Esophagus muscularis mucosa (tissue), 4 donors: ENCODE results near the gene LPAR3. TPM values are rescaled to one million over a fixed set of nuclear protein-coding genes. Genes with fewer than 3 reads are reported as not detected.

Experiments
- DNase-seq: peaks from one replicate; pipeline ENCODE4 v3.0.0-alpha.2; 2017; ENCODE audit errors: extremely low spot score
- H3K27ac ChIP-seq, 4 donors: fragments of 200-600 bp; sonication (generic); replicated peaks in 1 of 4; 1 replicate in 3 of 4; 2 replicates in 1 of 4; pipeline ENCODE4 v1.5.1; 2016 to 2019; ENCODE audit warnings: mild to moderate bottlenecking in 1 of 4
- H3K27me3 ChIP-seq, 4 donors: fragments of 200-600 bp; sonication (generic); one replicate each; pipeline versions ENCODE4 v1.5.1 to v1.6.0; 2016 to 2019
- H3K36me3 ChIP-seq, 4 donors: fragments of 200-600 bp; sonication (generic); one replicate each; pipeline ENCODE4 v1.5.1; 2016 to 2019
- H3K4me1 ChIP-seq, 4 donors: fragments of 200-600 bp; sonication (generic); one replicate each; pipeline ENCODE4 v1.5.1; 2016 to 2019
- H3K4me3 ChIP-seq, 4 donors: fragments of 200-600 bp; sonication (generic); 1 replicate in 2 of 4; 2 replicates in 2 of 4; pipeline ENCODE4 v1.5.1; 2016 to 2019; ENCODE audit warnings: mild to moderate bottlenecking in 4 of 4, moderate library complexity in 1 of 4
- H3K9me3 ChIP-seq, 4 donors: fragments of 200-600 bp; sonication (generic); 1 replicate in 3 of 4; 2 replicates in 1 of 4; pipeline ENCODE4 v1.5.1; 2016 to 2019
- EP300 ChIP-seq: sonication (generic); formaldehyde crosslinking; IDR thresholded peaks from one replicate; pipeline ENCODE4 v1.6.1; 2017; ENCODE audit warnings: antibody characterized with exemption
- POLR2A ChIP-seq: fragments of 450-650 bp; IDR thresholded peaks from one replicate; pipeline ENCODE4 v1.6.1; 2017; ENCODE audit warnings: antibody characterized with exemption, moderate library complexity, mild to moderate bottlenecking, low read depth
- POLR2AphosphoS5 ChIP-seq, 2 donors: sonication (generic); formaldehyde crosslinking; IDR thresholded peaks; one replicate each; pipeline ENCODE4 v1.6.1; 2017; ENCODE audit warnings: antibody characterized with exemption in 2 of 2
- WGBS: methylation state at CpG from one replicate; pipeline ENCODE4 v1.1.5; 2018; 5-methylcytosine and 5-hydroxymethylcytosine counted together
- intact Hi-C: fragments of 100-400 bp; cut with DNase I; formaldehyde crosslinking; loops from one replicate; pipeline ENCODE4 v1.15.1; 2023
- total RNA-seq, 4 donors: library from RNA; depleted of rRNA; stranded (reverse); fragments of >200 nt; gene quantifications; one replicate each; pipeline versions ENCODE4 v1.1.0 to v1.2.1, GENCODE V29; 2016
- TF ChIP-seq, protein P1 (sequence below), 3 experiments: fragments of 200-600 bp in 2 of 3; fragments of 450-650 bp in 1 of 3; sonication (generic) in 2 of 3; IDR thresholded peaks; one replicate each; pipeline ENCODE4 v1.5.1; 2017 to 2019; ENCODE audit warnings: antibody characterized with exemption in 3 of 3, mild to moderate bottlenecking in 2 of 3, moderate library complexity in 1 of 3

LPAR3 gene
- total RNA-seq, 4 donors from 2014 or later: 0.19 to 0.33 TPM; not detected in 2

DNA sequence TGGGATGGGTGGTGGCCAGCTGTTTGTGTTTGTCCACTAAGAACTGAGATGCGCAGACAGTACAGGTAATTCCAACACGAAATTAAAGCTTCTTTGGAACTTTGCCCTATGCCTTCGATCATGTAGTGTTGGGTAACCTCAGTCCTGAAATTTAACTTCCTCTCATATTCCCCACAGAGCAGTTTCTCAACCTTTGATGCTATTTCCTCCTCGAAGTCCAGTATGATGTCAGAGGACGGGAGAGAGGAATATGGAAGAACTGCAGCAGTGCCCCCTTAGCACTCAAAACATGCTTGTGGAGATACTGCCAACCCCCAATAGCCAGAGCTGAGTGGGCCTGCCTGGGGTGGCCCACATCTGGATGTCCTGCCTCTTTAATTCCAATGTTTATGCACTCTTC lies 3.6 kb downstream of the LPAR3 start:
- no peak overlapping the region for H3K27ac ChIP-seq
- no peak for TF ChIP-seq EP300
- no peak for TF ChIP-seq POLR2AphosphoS5 (IDR thresholded peaks at IDR 0.05)
- no peak for TF ChIP-seq POLR2A
- TF ChIP-seq, protein P1, sequence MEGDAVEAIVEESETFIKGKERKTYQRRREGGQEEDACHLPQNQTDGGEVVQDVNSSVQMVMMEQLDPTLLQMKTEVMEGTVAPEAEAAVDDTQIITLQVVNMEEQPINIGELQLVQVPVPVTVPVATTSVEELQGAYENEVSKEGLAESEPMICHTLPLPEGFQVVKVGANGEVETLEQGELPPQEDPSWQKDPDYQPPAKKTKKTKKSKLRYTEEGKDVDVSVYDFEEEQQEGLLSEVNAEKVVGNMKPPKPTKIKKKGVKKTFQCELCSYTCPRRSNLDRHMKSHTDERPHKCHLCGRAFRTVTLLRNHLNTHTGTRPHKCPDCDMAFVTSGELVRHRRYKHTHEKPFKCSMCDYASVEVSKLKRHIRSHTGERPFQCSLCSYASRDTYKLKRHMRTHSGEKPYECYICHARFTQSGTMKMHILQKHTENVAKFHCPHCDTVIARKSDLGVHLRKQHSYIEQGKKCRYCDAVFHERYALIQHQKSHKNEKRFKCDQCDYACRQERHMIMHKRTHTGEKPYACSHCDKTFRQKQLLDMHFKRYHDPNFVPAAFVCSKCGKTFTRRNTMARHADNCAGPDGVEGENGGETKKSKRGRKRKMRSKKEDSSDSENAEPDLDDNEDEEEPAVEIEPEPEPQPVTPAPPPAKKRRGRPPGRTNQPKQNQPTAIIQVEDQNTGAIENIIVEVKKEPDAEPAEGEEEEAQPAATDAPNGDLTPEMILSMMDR (IDR thresholded peaks at IDR 0.05): no peak
- H3K4me1 ChIP-seq: peaks cover 8 to 14% (median 11%) of the 10 kb centered on the region in 4 donors
- intact Hi-C loops: no loop called here
- H3K9me3 ChIP-seq: no peaks in the 10 kb centered on the region
- WGBS: 61% methylated on average over 5 of the region's 5 CpGs
- no peaks in the 10 kb centered on the region for H3K36me3 ChIP-seq
- peak; percentile 53 for DNase-seq
- no peak overlapping the region for H3K4me3 ChIP-seq
- peaks cover 0 to 32% (median 6%) of the 10 kb centered on the region in 4 donors for H3K27me3 ChIP-seq

DNA sequence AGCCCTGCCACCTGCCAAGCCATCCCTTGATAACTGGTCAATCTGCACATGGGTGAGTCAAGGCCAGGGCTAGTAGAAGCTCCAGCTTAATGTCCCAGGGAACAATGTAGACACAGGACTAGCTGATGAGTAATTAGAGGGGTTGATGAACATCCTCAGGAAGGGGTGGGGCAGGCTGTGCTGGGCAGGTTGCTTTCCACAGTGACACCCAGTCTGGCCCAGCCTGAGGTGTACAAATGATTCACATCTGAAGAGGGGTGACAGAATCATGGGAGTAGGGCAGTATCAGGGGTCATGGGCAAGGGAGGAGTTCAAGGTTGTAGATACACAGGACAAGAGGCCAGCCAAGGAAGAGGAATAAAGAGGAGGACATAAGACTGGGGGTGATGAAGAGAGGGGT lies 4.3 kb downstream of the LPAR3 start:
- no peak for TF ChIP-seq EP300
- TF ChIP-seq, protein P1 (IDR thresholded peaks at IDR 0.05): no peak
- no peak for TF ChIP-seq POLR2A
- TF ChIP-seq POLR2AphosphoS5 (IDR thresholded peaks at IDR 0.05): no peak
- intact Hi-C loops: no loop called here
- no peaks in the 10 kb centered on the region for H3K9me3 ChIP-seq
- H3K36me3 ChIP-seq: no peaks in the 10 kb centered on the region
- H3K27me3 ChIP-seq: peaks cover 0 to 25% (median 6%) of the 10 kb centered on the region in 4 donors
- no peak overlapping the region for H3K4me3 ChIP-seq
- DNase-seq: peak; percentile 26
- no peak overlapping the region for H3K27ac ChIP-seq
- H3K4me1 ChIP-seq: peaks cover 8 to 14% (median 11%) of the 10 kb centered on the region in 4 donors

DNA sequence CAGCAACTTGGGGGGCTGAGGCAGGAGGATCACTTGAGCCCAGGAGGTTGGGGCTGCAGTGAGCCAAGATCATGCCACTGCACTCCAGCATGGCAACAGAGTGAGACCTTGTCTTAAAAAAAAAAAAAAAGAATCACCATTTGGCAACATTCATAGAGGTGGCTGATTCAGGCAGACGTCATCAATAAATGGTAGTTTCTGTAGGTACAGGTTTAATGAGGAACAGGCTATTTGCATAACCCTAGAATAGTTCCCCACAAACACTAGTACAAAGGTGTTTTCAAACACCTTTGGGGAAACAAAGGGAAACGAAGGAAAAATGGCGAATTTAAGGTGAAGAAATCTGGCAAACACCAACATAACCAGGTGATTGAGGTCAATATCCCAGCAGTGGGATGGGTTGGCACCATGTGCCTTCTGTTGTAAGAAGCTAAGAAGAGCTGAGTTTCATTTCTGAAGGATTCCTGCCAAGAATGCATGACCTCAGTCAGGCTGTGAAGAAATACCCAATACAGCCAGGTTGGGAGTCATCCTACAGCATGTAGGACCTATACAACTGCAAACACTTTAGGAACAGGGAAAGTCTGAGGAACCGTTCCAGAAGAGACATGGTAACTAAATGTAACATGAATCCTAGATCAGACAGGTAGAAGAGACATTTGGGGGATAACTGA lies 5.6 kb downstream of the LPAR3 start:
- peaks cover under 1 to 8% (median 2%) of the 10 kb centered on the region in 4 donors for H3K4me1 ChIP-seq
- no peaks in the 10 kb centered on the region for H3K9me3 ChIP-seq
- WGBS: 91% methylated on average over 4 of the region's 4 CpGs
- no peak overlapping the region for H3K4me3 ChIP-seq
- peaks cover 0 to 11% (median under 1%) of the 10 kb centered on the region in 4 donors for H3K27me3 ChIP-seq
- DNase-seq: peak; percentile 24
- H3K36me3 ChIP-seq: no peaks in the 10 kb centered on the region
- no peak overlapping the region for H3K27ac ChIP-seq
- no peak for TF ChIP-seq POLR2AphosphoS5 (IDR thresholded peaks at IDR 0.05)
- TF ChIP-seq POLR2A: no peak
- no peak for TF ChIP-seq EP300
- TF ChIP-seq, protein P1 (IDR thresholded peaks at IDR 0.05): no peak
- intact Hi-C loops: no loop called here

GRCh38 chr1:84885469-84885868 lies 7.5 kb downstream of the LPAR3 start:
- TF ChIP-seq POLR2AphosphoS5 (IDR thresholded peaks at IDR 0.05) (no peak), EP300 (no peak), POLR2A (no peak)
- TF ChIP-seq, protein P1 (IDR thresholded peaks at IDR 0.05): no peak
- WGBS: 81% methylated on average over 2 of the region's 2 CpGs
- no peak overlapping the region for H3K4me3 ChIP-seq
- DNase-seq: peak; percentile 47
- H3K27me3 ChIP-seq: no peaks in the 10 kb centered on the region
- peaks cover 0 to 6% (median 0%) of the 10 kb centered on the region in 4 donors for H3K9me3 ChIP-seq
- peaks cover 0 to 8% (median 0%) of the 10 kb centered on the region in 4 donors for H3K4me1 ChIP-seq
- no peaks in the 10 kb centered on the region for H3K36me3 ChIP-seq
- H3K27ac ChIP-seq: no peak overlapping the region
- intact Hi-C loops: no loop called here
